ENCODE results near the gene PFN3.

Gene PFN3

DNA sequence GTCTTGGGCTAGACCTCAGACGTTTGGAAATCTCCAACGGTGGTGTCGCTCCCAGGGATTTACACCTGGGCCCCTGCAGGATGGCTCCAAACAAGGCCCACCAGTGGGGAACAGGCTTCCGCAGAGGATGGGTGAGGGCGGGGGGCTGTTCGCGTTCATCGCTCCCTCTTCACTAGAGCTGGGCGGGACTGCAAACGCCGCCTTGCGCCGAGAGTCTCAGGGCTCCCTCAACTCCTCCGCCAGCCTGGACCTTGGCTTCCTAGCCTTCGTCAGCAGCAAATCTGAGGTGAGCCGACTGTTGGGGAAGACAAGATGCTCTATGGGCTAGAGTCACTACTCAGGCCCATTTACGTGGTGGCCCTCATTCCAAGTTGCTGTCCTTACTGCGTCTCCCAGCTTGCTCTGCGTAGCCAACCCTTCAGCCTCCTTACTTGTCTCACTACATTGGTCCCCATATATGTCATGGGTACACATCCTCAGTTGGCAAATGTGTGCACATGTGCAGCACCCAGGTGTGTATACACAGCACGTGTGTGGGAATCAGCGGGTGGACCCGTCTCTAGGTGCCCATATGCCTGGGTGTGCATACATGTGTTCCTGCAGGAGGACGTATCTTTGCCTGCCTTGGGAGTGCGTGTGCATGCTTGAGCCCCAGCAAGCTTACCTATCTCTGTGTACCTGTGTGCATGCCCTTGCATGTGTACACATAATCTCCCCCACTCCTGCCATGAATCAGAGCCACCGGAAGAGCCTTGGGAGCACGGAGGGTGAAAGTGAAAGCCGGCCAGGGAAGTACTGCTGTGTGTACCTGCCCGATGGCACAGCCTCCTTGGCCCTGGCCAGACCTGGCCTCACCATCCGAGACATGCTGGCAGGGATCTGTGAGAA lies 32.2 kb downstream of the PFN3 start:
- H3K27me3 ChIP-seq (ENCODE audit: control insufficient read depth, insufficient read depth, low read length), result peaks cover 17% of the 10 kb centered on the region
- H3K4me3 ChIP-seq (ENCODE audit: low read depth, low read length), result peak overlapping the region; percentile 66
- H3K9ac ChIP-seq (ENCODE audit: low read length), result no peak overlapping the region
- peaks cover 8% of the 10 kb centered on the region; the same call in 1 of the 2 replicates for H3K36me3 ChIP-seq (ENCODE audit: control insufficient read depth, insufficient read depth, low read length)
- H3K4me1 ChIP-seq (ENCODE audit: control insufficient read depth, insufficient read depth, low read length), result peaks cover 43% of the 10 kb centered on the region
- H3K27ac ChIP-seq (ENCODE audit: low read depth, low read length), result no peak overlapping the region
- no peaks in the 10 kb centered on the region for H3K9me3 ChIP-seq (ENCODE audit: control insufficient read depth, insufficient read depth, low read depth, low read length)

DNA sequence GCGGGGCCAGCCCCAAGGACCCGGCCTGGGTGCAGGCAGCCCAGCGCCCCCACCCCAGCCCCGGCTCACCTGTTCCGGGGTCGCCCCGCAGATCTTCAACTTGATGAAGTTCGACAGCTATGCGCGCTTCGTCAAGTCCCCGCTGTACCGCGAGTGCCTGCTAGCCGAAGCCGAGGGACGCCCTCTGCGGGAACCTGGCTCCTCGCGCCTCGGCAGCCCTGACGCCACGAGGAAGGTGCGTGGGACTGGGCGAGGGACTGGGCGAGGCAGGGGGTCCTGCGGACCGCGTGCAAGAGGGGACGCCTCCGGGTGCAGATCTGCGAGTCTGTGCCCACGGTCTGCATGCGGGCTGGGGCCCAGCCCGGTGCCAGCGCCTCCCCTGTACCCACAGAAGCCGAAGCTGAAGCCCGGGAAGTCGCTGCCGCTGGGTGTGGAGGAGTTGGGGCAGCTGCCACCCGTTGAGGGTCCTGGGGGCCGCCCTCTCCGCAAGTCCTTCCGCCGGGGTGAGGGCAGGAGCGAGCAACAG lies 33.1 kb downstream of the PFN3 start:
- Histone ChIP-seq H3K4me1 (ENCODE audit: control insufficient read depth, insufficient read depth, low read length) (peaks cover 47% of the 10 kb centered on the region), H3K9me3 (ENCODE audit: control insufficient read depth, insufficient read depth, low read depth, low read length) (no peaks in the 10 kb centered on the region), H3K27me3 (ENCODE audit: control insufficient read depth, insufficient read depth, low read length) (peaks cover 18% of the 10 kb centered on the region), H3K4me3 (ENCODE audit: low read depth, low read length) (peak overlapping the region; percentile 66), H3K9ac (ENCODE audit: low read length) (peak overlapping the region; percentile 35), H3K27ac (ENCODE audit: low read depth, low read length) (no peak overlapping the region), H3K36me3 (ENCODE audit: control insufficient read depth, insufficient read depth, low read length) (peaks cover 8% of the 10 kb centered on the region; the same call in 1 of the 2 replicates)

DNA sequence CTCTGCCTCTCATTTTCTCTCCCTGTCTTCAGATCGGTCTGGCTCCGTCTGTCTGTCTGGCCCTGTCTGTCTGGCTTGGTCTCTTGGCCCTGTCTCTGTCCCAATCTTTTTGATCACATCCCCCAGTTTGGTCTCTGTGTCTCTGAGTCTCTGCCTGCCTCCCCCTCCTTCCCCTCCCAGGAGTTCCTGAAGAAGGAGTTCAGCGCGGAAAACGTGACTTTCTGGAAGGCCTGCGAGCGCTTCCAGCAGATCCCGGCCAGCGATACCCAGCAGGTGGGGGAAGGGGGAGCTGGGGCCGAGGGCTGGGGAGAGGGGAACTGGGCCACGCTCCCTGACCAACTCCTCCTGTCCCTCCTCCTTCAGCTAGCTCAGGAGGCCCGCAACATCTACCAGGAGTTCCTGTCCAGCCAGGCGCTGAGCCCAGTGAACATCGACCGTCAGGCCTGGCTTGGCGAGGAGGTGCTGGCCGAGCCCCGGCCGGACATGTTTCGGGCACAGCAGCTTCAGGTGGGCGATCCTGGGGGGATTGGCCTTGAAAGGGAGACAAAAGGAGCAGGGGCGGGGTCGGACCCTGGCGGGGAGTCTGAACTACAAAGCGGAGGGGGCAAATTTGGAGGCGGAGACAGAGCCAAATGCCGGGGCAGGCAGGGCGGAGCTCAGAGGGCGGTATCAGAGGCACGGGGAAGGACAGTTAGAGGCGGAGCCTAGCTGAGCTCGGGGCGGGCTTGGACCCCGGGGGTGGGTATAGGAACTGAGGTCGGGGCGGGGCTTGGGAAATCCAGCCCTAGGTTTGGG lies 33.7 kb downstream of the PFN3 start:
- Histone ChIP-seq H3K9me3 (ENCODE audit: control insufficient read depth, insufficient read depth, low read depth, low read length) (no peaks in the 10 kb centered on the region), H3K9ac (ENCODE audit: low read length) (peak overlapping the region; percentile 75), H3K4me3 (ENCODE audit: low read depth, low read length) (peak overlapping the region; percentile 68), H3K36me3 (ENCODE audit: control insufficient read depth, insufficient read depth, low read length) (0 out of 2 replicates have a peak, but pooled peaks cover 3% of the 10 kb centered on the region), H3K27ac (ENCODE audit: low read depth, low read length) (peak overlapping the region; percentile 73), H3K27me3 (ENCODE audit: control insufficient read depth, insufficient read depth, low read length) (peaks cover 24% of the 10 kb centered on the region), H3K4me1 (ENCODE audit: control insufficient read depth, insufficient read depth, low read length) (peaks cover 52% of the 10 kb centered on the region)

DNA sequence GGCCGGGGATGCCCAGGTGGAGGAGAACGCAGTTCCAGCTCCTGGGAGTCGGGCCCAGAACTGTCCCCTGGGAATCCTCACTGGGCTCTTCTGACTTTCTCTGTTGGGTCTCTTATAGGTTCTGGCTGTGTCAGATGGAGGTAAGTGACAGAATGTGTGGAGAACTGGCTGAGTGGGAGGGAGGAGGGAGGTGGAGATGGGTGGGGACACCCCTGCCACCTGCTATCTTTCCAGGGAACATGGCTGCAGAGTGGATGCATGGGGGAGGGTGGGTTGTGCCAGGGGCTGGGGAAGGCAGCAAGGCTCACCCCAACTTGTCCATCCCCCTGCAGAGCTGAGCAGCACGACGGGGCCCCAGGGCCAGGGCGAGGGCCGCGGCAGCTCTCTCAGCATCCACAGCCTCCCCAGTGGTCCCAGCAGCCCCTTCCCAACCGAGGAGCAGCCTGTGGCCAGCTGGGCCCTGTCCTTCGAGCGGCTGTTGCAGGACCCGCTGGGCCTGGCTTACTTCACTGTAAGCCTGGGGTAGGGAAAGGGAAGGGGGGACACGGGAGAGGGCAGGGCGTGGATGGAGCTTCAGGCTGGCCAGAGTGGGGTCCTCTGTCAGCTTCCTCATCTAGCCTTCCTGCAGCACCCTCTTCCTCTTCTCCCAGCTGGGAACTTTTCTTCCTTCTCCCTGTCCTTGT lies 34.5 kb downstream of the PFN3 start:
- H3K4me1 ChIP-seq (ENCODE audit: control insufficient read depth, insufficient read depth, low read length), result peaks cover 47% of the 10 kb centered on the region
- H3K27me3 ChIP-seq (ENCODE audit: control insufficient read depth, insufficient read depth, low read length), result peaks cover 24% of the 10 kb centered on the region
- peak overlapping the region; percentile 73; the same call in 1 of the 2 replicates for H3K27ac ChIP-seq (ENCODE audit: low read depth, low read length)
- peak overlapping the region; percentile 68 for H3K4me3 ChIP-seq (ENCODE audit: low read depth, low read length)
- no peaks in the 10 kb centered on the region for H3K9me3 ChIP-seq (ENCODE audit: control insufficient read depth, insufficient read depth, low read depth, low read length)
- H3K9ac ChIP-seq (ENCODE audit: low read length), result peak overlapping the region; percentile 41
- H3K36me3 ChIP-seq (ENCODE audit: control insufficient read depth, insufficient read depth, low read length), result 0 out of 2 replicates have a peak, but pooled peaks cover 3% of the 10 kb centered on the region

DNA sequence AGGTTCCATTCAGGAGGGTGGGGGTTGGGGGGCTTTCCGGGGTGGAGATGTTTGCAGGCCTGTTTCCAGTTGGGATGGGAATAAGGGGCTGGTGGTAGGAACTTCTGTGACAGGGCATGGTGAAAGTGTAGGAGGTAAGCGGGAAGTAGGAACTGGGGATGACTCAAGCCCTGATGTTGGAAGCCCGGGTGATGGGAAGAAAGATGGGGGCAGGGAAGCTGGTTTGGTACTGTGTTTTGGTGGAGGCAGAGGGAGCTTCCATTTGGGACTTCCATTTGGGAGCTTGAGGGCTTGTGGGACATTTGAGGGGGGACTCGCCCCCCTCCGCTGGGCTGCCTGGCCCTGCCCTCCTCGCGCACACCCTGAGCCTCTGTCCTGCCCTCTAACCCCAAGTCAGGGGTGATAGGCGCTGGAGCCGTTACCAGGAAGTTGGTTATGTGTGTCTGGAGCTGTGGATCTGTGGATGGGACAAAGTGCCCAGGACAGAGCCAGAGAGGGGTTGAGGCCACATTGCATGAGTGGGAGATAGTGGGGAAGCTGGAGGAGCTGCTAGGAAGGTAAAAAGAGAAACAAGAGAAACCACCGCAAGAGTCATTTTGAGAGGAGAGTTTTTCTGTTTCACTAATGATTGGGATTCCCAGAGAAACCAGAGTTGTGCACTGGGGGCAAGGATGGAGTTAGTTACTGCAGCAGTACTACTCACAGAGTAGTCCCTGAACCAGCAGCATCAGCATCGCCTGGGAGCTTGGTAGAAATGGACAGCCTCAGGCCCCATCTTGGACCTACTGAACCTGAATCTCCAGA lies 36.1 kb downstream of the PFN3 start:
- Histone ChIP-seq H3K9ac (ENCODE audit: low read length) (no peak overlapping the region), H3K36me3 (ENCODE audit: control insufficient read depth, insufficient read depth, low read length) (0 out of 2 replicates have a peak, but pooled peaks cover 3% of the 10 kb centered on the region), H3K4me3 (ENCODE audit: low read depth, low read length) (no peak overlapping the region), H3K27ac (ENCODE audit: low read depth, low read length) (no peak overlapping the region), H3K27me3 (ENCODE audit: control insufficient read depth, insufficient read depth, low read length) (peaks cover 24% of the 10 kb centered on the region), H3K9me3 (ENCODE audit: control insufficient read depth, insufficient read depth, low read depth, low read length) (no peaks in the 10 kb centered on the region), H3K4me1 (ENCODE audit: control insufficient read depth, insufficient read depth, low read length) (peaks cover 40% of the 10 kb centered on the region)

DNA sequence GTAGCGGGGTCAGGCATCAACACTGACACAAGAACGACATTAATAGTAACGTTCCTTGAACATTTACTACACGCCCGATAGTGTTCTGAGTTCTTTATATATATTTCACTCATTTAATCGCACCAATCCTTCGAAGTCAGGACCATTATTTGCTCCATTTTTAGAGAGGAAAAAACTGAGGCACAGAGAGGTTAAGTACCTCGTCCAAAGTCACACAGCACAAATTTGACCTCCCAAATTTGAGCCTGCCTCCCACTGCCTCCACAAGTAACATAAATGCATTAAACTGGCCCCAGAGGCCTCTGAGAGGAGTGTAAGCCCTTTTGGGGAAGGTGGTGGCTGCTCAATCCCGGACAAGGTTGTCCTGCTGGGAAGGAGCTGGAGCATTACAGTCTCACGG lies 36.9 kb downstream of the PFN3 start:
- Histone ChIP-seq H3K4me1 (ENCODE audit: control insufficient read depth, insufficient read depth, low read length) (peaks cover 40% of the 10 kb centered on the region), H3K27ac (ENCODE audit: low read depth, low read length) (no peak overlapping the region), H3K27me3 (ENCODE audit: control insufficient read depth, insufficient read depth, low read length) (peaks cover 20% of the 10 kb centered on the region), H3K36me3 (ENCODE audit: control insufficient read depth, insufficient read depth, low read length) (no peaks in the 10 kb centered on the region), H3K4me3 (ENCODE audit: low read depth, low read length) (peak overlapping the region; percentile 61), H3K9me3 (ENCODE audit: control insufficient read depth, insufficient read depth, low read depth, low read length) (no peaks in the 10 kb centered on the region), H3K9ac (ENCODE audit: low read length) (no peak overlapping the region)

DNA sequence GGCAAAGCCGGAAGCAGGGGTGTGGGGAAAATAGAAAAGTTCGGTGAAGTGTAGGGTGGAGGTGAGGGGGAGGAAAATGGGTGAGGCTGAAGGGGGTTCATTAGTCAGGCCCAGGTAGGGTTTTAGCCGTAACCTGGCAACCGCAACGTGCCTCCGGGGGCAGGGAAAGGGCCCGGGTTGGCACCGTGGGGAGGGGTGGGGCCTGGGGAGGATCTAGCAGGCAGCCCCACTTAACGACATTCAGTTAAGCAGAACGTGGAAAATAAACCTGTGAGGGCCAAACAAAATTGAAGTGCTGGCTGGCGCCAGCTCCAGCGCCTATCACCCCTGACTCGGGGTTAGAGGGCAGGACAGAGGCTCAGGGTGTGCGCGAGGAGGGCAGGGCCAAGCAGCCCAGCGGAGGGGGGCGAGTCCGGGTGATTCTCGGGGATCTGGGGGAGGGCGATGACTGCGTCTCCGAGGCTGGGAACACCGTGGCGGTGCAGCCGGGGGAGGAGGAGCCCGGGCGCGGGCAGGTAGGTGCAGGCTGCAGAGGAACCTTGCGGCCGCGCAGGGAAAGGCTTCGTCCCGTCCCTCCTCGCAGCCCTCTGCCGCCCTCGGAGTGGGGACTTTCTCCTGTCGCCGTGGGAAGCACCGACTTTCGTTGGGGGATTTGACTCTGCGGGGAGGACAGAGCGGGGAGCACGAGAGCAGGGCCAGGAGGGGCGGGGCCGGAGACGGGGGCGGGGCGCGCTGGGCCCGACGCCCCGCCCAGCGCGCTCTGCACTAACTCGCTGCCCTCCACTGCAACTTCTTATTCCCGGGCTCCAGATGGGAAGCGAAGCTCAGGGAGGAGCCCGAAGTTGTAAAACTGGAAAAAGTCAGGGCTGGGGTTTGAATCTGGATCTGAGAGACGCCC lies 37.6 kb downstream of the PFN3 start:
- Histone ChIP-seq H3K27ac (ENCODE audit: low read depth, low read length) (no peak overlapping the region), H3K4me1 (ENCODE audit: control insufficient read depth, insufficient read depth, low read length) (peaks cover 36% of the 10 kb centered on the region), H3K9ac (ENCODE audit: low read length) (peak overlapping the region; percentile 39), H3K36me3 (ENCODE audit: control insufficient read depth, insufficient read depth, low read length) (no peaks in the 10 kb centered on the region), H3K27me3 (ENCODE audit: control insufficient read depth, insufficient read depth, low read length) (peaks cover 13% of the 10 kb centered on the region), H3K9me3 (ENCODE audit: control insufficient read depth, insufficient read depth, low read depth, low read length) (no peaks in the 10 kb centered on the region), H3K4me3 (ENCODE audit: low read depth, low read length) (peak overlapping the region; percentile 61)

DNA sequence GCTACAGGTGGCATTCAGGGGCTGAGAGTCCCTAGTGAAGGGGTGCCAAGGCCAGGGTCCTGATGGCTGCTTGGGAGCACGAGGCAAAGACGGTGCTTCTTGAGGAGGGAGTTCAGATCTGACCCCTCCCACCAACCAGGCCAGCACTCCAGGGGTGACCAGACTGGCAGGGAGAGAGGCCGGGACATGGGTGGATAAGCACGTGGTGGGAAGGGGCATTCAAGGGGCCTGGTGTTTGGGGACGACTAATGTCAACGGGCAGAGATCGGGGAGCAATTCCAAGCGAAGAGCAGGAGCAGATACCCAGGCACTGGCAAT lies 38.2 kb downstream of the PFN3 start:
- no peak overlapping the region for H3K27ac ChIP-seq (ENCODE audit: low read depth, low read length)
- H3K9me3 ChIP-seq (ENCODE audit: control insufficient read depth, insufficient read depth, low read depth, low read length), result no peaks in the 10 kb centered on the region
- H3K4me3 ChIP-seq (ENCODE audit: low read depth, low read length), result peak overlapping the region; percentile 61
- H3K36me3 ChIP-seq (ENCODE audit: control insufficient read depth, insufficient read depth, low read length), result no peaks in the 10 kb centered on the region
- peak overlapping the region; percentile 12 for H3K9ac ChIP-seq (ENCODE audit: low read length)
- peaks cover 30% of the 10 kb centered on the region for H3K4me1 ChIP-seq (ENCODE audit: control insufficient read depth, insufficient read depth, low read length)
- H3K27me3 ChIP-seq (ENCODE audit: control insufficient read depth, insufficient read depth, low read length), result peaks cover 7% of the 10 kb centered on the region; the same call in 1 of the 2 replicates

DNA sequence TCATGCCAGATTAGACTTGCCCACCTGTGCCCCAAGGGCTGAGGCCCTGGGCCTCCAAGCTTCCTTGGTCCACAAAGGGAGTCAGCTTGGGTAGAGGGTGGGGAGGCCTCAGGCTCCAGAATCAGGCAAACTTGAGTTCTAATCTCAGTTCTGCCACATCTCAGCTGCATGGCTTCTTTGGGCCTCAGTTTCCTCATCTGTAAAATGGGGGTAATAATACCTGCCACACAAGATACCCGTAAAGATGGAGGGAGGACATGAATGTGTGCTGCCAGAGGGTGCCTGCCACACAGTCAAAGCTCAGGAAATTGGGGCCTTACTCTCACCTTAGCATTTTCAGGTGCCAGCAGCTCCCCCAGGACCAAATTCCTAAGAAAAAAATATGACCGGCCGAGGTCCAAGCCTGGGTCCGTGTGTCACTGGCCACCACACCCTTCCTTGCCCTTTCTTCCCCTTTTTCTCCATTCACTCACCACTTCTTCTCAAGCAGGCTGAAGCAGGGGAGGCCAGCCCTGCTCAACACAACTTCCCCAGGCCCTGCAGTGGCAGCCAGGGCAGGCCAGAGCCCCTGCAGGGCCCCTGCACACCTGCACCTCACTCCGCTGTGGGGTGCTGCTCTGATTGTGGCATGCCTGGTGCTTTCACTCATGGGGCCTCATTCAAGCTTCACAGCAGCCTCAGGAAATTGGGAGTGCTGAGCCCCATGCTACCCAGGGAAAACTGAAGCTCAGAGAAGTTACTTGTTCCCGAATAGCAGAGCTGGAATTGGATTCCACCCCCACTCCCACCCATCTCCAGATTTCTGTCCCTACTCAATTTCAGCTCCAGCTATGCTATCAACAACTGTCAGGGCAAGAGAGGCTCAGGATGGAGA lies 38.8 kb downstream of the PFN3 start:
- Histone ChIP-seq H3K9me3 (ENCODE audit: control insufficient read depth, insufficient read depth, low read depth, low read length) (no peaks in the 10 kb centered on the region), H3K4me1 (ENCODE audit: control insufficient read depth, insufficient read depth, low read length) (peaks cover 30% of the 10 kb centered on the region), H3K4me3 (ENCODE audit: low read depth, low read length) (no peak overlapping the region), H3K9ac (ENCODE audit: low read length) (no peak overlapping the region), H3K27me3 (ENCODE audit: control insufficient read depth, insufficient read depth, low read length) (peaks cover 7% of the 10 kb centered on the region; the same call in 1 of the 2 replicates), H3K27ac (ENCODE audit: low read depth, low read length) (no peak overlapping the region), H3K36me3 (ENCODE audit: control insufficient read depth, insufficient read depth, low read length) (no peaks in the 10 kb centered on the region)

All from HUES6 (cell line).